Fibroblast of skin of right quadriceps (primary cell): ENCODE data around the gene CENPV.
A peak's percentile ranks its signal among the peaks of the same experiment; 100 is the strongest.
"Not testable (repeated sequence)": the region's sequence is repeated elsewhere in the genome, so short reads cannot be mapped to it uniquely, and the experiment has no call there.

Experiments
- DNase-seq: peaks from one replicate; pipeline ENCODE4 v3.0.0-alpha.2; 2013

The CENPV gene

DNA sequence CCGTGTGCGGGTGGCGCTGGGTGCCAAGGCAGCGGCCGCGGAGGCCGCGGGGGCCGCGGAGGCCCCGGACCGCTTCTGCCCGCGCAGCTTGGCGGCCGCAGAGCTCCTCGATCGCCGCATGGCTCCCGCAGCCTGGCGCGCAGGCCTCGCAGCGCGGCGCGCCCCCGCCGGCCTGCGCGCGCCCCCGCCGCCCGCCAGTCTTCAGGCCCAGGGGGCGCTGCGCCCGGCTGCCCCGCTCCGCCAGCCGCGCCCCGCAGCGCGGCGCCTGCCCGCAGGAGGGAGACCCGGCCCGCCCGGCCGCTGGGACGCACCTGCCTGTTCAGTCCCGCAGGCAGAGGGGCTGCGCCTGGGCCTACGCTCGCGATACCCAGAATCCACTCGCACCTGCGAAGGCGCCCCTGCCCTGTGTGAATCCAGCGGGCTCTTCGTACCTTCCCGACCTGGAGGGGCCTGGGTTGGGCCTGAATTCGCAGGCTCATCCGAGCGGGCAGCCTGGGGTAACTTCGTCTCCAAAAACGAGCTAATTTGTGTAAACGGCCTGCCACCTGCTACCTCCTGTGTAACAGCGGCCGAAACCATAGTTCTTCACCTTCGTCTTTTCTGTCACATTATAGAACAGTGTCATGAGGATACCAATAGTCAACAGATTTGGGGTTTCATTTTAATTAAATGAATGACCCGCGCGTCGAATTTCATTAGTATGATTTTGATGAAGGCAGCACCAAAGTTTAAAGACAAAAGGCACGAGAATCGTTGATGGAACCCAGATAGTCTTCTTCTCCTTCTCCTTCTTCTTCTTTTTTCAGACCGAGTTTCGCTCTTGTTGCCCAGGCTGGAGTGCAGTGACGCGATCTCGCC lies at the start of gene CENPV:
CENPV (minus strand) TSS at position 153 of the 858 bp plus-strand sequence; CDS start at position 120, 33 bp downstream.
- peak; percentile 53 for DNase-seq

DNA sequence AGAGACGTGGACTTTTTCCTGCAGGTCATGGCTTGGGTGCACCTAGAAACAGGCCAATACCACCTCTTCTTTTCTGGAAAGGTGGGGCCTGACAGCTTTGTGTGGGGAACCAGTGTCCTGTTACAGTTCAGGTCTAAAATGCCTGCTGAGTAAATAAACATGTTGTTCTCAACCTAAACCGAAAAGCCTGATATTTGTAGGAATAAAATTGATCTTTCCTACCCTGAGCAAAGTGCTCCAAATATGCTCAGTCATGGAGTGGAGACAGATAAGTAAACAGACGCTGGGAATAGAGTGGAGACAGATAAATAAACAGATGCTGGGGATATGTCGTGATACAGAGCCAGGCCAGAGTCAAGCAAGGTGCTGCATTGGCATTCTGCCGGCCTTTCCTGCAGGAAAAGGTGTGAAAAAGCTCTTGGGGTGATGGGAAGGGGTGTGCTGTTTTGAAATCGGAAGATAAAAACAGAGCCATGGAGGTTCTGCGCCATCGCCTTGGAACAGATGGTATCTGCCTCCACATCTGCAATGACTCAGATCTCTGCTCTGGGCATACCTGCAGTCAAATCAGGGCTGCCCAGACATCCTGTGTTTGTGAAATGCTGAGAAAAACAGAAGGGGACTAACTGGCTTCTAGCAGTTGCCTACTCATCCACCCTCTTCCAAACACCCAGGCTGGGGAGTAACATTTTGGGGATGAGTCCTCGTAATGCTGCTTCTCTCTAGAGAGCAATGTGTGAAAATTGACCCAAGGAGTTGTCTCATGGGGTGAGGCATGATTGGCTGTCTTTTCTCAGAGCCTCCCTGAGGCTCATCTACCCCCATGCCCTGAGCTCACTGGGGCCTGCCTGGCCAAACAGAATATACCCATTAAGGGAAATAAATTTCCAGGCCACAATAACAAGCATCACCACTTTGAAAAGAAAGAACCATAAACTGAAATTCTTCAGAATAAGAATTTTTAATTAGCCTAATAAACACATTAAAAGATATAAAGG lies 45.3 kb upstream of the CENPV start:
- DNase-seq: no peak

DNA sequence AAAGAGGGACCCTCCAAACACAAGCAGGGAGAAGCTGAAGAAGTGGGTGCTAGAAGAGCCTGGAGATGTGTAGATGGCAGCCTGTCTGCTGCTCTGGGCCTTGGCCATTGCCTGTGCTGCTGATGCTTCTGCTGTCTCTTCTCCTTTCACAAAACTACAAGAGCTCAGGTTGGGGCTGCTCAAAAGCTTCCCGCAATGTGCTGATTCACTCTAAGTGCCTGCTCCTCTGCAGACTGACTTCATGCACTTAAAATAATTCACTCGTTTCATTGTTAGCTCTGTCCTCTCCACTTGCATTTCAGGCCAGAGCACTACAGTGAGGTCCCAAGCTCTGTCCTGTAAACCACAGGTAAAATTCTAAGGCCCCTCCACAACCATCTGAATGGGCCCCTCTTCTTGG lies 43.4 kb upstream of the CENPV start:
- DNase-seq: not testable (repeated sequence)

DNA sequence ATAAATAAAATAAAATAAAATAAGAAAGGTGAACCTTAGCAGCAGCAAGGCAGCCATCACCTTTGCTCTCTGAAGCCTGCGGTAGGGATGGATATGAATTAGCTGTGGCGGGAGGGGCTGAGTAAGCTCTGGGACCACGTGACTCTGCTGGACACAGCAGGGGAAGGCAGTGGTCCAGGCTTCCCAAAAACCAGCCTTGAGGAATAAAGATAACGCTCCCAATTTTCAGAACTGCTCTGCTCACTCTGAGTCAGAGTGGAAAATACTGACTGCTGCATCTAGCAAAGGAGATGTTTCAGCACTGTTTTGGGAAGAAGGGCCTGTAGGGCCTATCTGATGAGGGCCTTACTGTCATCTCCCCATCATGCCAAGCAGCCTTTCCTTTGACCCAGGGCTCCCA lies 42.6 kb upstream of the CENPV start:
- DNase-seq: not testable (repeated sequence)

- DNase-seq: not testable (repeated sequence)
These were observed 39.2 kb upstream of the CENPV start for GRCh38 chr17:16392491-16392890.

DNA sequence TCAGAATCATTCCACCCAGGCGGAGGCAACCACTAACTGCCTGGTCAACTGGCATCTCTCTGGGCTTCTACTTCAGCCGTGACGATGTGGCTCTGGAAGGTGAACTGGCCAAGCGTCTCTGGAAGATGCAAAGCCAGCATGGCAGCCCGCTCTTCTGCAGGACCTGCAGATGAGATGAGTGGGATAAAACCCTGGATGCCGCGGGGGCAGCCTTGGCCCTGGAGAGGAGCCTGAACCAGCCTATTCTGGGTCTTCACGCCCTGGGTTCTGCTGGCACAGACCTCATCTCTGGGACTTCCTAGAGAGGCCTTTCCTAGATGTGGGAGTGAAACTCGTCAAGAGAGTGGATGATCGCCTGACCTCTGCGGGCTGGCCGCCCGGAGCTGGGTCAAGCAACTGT lies 38.2 kb upstream of the CENPV start:
- DNase-seq: no peak

DNA sequence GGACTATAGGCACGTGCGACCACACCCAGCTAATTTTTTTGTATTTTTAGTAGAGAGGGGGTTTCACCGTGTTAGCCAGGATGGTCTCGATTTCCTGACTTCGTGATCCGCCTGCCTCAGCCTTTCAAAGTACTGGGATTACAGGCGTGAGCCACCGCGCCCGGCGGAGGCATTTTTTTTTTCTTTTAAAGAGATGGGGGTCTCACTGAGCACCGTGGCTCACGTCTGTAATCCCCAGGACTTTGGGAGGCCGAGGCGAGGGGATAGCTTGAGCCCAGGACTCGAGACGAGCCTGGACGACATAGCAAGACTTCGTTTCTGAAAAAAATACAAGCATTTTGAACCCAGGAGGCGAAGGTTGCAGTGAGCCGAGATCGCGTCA lies 32.8 kb upstream of the CENPV start:
- not testable (repeated sequence) for DNase-seq

DNA sequence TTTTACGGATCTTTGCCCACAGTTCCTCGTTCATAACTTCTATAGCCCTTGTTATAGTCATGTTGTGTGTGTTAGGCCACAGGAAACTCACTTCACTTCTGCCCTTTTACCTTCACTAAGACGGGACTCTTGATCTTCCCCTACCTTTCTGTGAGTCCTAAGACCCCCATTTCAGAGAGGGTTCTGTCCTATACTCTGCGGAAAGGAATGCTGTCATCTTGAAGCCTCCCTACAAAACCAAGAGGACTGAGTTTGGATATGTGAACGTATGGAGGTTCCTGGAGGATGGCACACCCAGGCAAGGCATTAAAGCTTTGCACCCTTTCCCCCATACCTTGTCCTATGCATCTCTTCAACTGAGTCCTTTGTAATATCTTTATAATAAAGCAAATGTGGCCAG lies 31.3 kb upstream of the CENPV start:
- no peak for DNase-seq

GRCh38 chr17:16383772-16384287 lies 30.6 kb upstream of the CENPV start:
- DNase-seq: no peak

- DNase-seq: no peak
These were observed 29.9 kb upstream of the CENPV start for GRCh38 chr17:16383216-16383615.

- peak; percentile 9 for DNase-seq
These were observed 28.2 kb upstream of the CENPV start for GRCh38 chr17:16381496-16381820.

- peak; percentile 99 for DNase-seq
These were observed 27.6 kb upstream of the CENPV start, which contains the start of gene UBB for GRCh38 chr17:16380640-16381495. TSS of gene UBB (plus strand) at chr17:16381091. CDS start at chr17:16381908, 817 bp downstream.

DNA sequence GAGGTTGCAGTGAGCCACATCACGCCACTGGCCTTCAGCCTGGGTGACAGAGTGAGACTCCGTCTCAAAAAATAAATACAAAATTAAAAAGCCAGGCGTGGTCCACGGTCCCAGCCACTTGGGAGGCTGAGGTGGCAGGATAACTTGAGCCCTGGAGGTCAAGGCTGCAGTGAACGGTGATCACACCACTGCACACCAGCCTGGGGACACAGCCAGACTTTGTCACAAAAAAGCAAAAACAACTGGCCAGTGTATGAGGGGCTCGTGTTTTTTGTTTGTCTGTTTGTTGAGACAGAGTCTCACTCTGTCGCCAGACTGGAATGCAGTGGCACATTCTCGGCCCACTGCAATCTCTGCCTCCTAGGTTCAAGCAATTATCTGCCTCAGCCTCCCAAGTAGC lies 26.4 kb upstream of the CENPV start:
- no peak for DNase-seq

GRCh38 chr17:16378636-16379282 lies 25.5 kb upstream of the CENPV start:
- DNase-seq: no peak

DNA sequence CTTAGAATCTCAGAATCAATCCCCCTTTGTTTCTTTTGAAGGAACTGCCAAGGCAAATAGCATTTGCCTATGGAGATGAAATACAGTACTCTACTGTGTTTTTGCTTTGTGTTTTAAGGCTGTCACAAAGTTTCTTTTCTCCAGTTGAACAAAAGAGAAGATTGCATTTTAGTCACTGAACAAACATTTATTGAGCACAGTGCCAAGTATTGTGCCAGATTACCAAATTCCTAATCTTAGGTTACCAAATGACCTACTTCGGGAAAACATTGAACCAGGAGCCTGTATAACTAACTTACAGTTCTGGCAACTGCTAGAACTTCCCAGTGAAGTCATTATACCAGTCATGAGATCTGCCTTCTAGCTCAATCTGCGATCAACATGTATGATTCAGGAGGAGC lies 24.7 kb upstream of the CENPV start:
- DNase-seq: no peak

- DNase-seq: peak; percentile 24
These were observed 21.1 kb upstream of the CENPV start for GRCh38 chr17:16374146-16374938.

GRCh38 chr17:16371742-16372141 lies 18.5 kb upstream of the CENPV start:
- DNase-seq: peak; percentile 86

DNA sequence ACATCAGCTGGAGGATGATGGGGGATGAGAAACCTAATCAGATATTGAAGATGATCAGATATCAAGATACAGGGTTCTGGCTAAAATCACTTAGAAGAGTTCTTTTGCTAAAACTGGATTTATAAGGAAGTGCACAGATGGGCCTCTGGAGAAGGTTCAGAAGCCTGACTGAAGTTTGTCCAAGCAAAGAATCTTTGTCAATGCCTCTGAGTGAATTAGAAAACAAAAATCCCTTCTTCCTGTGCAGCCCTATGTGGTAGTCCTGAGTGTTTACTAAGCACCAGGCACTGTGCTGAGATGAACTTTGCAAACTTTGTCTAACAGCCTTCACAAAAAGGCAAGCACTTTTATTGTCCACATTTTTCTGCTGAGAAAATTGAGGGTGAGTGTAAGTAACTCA lies 11.4 kb upstream of the CENPV start:
- no peak for DNase-seq

- peak; percentile 64 for DNase-seq
These were observed 10.7 kb upstream of the CENPV start for GRCh38 chr17:16363749-16364536.

- no peak for DNase-seq
These were observed 8.6 kb upstream of the CENPV start for GRCh38 chr17:16361874-16362273.
